ENCODE data around the gene OR5H15.

DNA sequence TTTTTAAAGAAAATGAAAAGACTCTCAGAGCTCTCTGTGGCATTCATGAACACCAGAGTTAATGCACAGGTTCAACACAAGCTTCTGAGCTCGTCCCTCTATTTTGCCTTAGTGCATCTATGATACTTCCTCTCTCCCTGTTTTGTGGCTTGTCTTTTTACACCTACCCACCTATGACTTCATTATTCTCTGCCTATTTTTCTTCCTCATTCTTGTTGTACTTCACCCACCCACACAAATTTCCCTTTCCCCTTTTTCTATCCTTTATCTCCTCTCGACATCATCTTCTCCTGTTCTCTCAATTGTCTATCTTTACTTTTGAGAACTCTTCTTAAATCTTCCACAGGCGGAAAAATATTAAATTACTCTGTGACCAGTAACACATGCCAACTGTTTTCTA, 48.6 kb downstream of the OR5H15 start:
- no peak for TF ChIP-seq SP1 (IDR thresholded peaks at IDR 0.05; ENCODE audit: low read depth)
- TF ChIP-seq POLR2AphosphoS5 (IDR thresholded peaks at IDR 0.05; ENCODE audit: low read depth, low read length) = no peak
- TF ChIP-seq, protein P1, sequence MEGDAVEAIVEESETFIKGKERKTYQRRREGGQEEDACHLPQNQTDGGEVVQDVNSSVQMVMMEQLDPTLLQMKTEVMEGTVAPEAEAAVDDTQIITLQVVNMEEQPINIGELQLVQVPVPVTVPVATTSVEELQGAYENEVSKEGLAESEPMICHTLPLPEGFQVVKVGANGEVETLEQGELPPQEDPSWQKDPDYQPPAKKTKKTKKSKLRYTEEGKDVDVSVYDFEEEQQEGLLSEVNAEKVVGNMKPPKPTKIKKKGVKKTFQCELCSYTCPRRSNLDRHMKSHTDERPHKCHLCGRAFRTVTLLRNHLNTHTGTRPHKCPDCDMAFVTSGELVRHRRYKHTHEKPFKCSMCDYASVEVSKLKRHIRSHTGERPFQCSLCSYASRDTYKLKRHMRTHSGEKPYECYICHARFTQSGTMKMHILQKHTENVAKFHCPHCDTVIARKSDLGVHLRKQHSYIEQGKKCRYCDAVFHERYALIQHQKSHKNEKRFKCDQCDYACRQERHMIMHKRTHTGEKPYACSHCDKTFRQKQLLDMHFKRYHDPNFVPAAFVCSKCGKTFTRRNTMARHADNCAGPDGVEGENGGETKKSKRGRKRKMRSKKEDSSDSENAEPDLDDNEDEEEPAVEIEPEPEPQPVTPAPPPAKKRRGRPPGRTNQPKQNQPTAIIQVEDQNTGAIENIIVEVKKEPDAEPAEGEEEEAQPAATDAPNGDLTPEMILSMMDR (IDR thresholded peaks at IDR 0.05 in 2 of 3, conservative IDR thresholded peaks at IDR 0.05 in 1 of 3; ENCODE audit: borderline replicate concordance in 1 of 3, insufficient read depth in 1 of 3, low read depth in 2 of 3, low read length in 2 of 3) = no peak

Measured in HCT116 (cell line).